Sigmoid colon (tissue), 7 donors: ENCODE measurements around the gene RNF123. TPM values are rescaled to one million over a fixed set of nuclear protein-coding genes. Genes with fewer than 3 reads are reported as not detected.
A peak's percentile ranks its signal among the peaks of the same experiment; 100 is the strongest.

ENCODE experiments used
- DNase-seq: peaks from one replicate; pipeline ENCODE4 v3.0.0-alpha.2; 2019
- H3K27ac ChIP-seq, 4 donors: fragments of 200-600 bp; sonication (generic); one replicate each; pipeline ENCODE4 v1.5.1; 2016 to 2019; ENCODE audit warnings: mild to moderate bottlenecking in 1 of 4
- H3K27me3 ChIP-seq, 3 donors: fragments of 200-600 bp; sonication (generic); one replicate each; pipeline ENCODE4 v1.5.1; 2019; ENCODE audit warnings: mild to moderate bottlenecking in 1 of 3
- H3K36me3 ChIP-seq, 4 donors: fragments of 200-600 bp; sonication (generic); one replicate each; pipeline ENCODE4 v1.5.1; 2016 to 2019
- H3K4me1 ChIP-seq, 4 donors: fragments of 200-600 bp; sonication (generic); one replicate each; pipeline ENCODE4 v1.5.1; 2017 to 2019
- H3K4me3 ChIP-seq, 4 donors: fragments of 200-600 bp; sonication (generic); one replicate each; pipeline ENCODE4 v1.5.1; 2017 to 2019; ENCODE audit warnings: mild to moderate bottlenecking in 2 of 4, moderate library complexity in 1 of 4
- H3K9me3 ChIP-seq, 4 donors: fragments of 200-600 bp in 3 of 4; sonication (generic) in 3 of 4; one replicate each; pipeline versions ENCODE4 v1.5.1 to v1.6.1; 2013 to 2019
- CTCF ChIP-seq, 4 experiments: fragments of 450-650 bp in 3 of 4; fragments of 200-600 bp in 1 of 4; IDR thresholded peaks; one replicate each; pipeline ENCODE4 v1.5.1; 2016 to 2019; ENCODE audit warnings: antibody characterized with exemption in 4 of 4, mild to moderate bottlenecking in 3 of 4, moderate library complexity in 2 of 4
- EP300 ChIP-seq, 4 donors: sonication (generic); formaldehyde crosslinking; IDR thresholded peaks; one replicate each; pipeline ENCODE4 v1.6.1; 2017; ENCODE audit warnings: antibody characterized with exemption in 4 of 4
- POLR2A ChIP-seq, 2 donors: fragments of 450-650 bp; IDR thresholded peaks; one replicate each; pipeline ENCODE4 v1.6.1; 2016; ENCODE audit warnings: antibody characterized with exemption in 2 of 2, mild to moderate bottlenecking in 2 of 2, moderate library complexity in 2 of 2
- POLR2AphosphoS5 ChIP-seq, 4 donors: sonication (generic); formaldehyde crosslinking; IDR thresholded peaks; one replicate each; pipeline ENCODE4 v1.6.1; 2017; ENCODE audit warnings: antibody characterized with exemption in 4 of 4
- WGBS, 2 donors: extraction: QIAGEN DNeasy Blood & Tissue Kit; methylation state at CpG; one replicate each; pipeline ENCODE4 v1.1.7; 2013; 5-methylcytosine and 5-hydroxymethylcytosine counted together
- intact Hi-C: fragments of 100-400 bp; cut with DNase I; formaldehyde crosslinking; loops from one replicate; pipeline ENCODE4 v1.15.1; 2023
- polyA plus RNA-seq, 3 donors: library from polyadenylated mRNA; stranded (reverse); fragments of 200-250 nt; gene quantifications; one replicate each; pipeline ENCODE4 v1.2.3, GENCODE V29; 2013
- total RNA-seq, 4 donors: library from RNA; depleted of rRNA; stranded (reverse); fragments of >200 nt; gene quantifications; one replicate each; pipeline ENCODE4 v1.1.0, GENCODE V29; 2016
- donor health status: healthy with polysubstance abuse.
- donor health status: Bipolar disorder and iron deficiency.
- donor health status: healthy.

Gene RNF123
- total and polyA plus RNA-seq, 7 donors, result 12.5 to 29.4 (median 17.1) TPM

DNA sequence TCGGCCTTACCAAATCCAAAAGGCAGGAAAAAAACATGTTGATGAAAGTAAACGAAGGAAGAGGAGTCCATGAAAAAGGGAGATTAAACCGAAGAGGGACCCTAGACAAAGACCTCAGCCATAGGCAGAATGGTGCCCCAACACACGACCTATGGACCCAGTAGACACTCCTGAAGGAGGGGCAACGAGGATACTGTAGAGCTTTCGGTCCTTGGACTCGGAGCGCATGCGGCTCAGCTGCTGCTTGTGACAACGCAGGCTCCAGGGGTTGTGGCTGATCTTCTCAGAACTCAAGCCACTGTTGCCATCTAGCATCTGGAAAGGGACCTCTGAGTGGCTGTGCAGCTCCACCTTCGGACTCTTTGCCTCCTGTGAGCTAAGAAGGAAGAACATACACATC lies 43.2 kb downstream of the RNF123 start:
- H3K36me3 ChIP-seq, result peaks cover 16 to 84% (median 51%) of the 10 kb centered on the region in 4 donors
- 92 to 95% methylated on average over 11 of the region's 11 CpGs for WGBS, 2 donors
- no peaks in the 10 kb centered on the region for H3K9me3 ChIP-seq
- intact Hi-C loops, result no loop called here
- DNase-seq, result no peak
- no peaks in the 10 kb centered on the region for H3K27me3 ChIP-seq
- no peak overlapping the region for H3K4me3 ChIP-seq
- TF ChIP-seq POLR2AphosphoS5 (IDR thresholded peaks at IDR 0.05), result no peak
- no peaks in the 10 kb centered on the region for H3K4me1 ChIP-seq
- no peak overlapping the region for H3K27ac ChIP-seq

- Histone ChIP-seq H3K36me3 (peaks cover 15 to 84% (median 47%) of the 10 kb centered on the region in 4 donors), H3K27ac (no peak overlapping the region), H3K4me1 (no peaks in the 10 kb centered on the region), H3K27me3 (no peaks in the 10 kb centered on the region), H3K9me3 (no peaks in the 10 kb centered on the region), H3K4me3 (no peak overlapping the region)
- 88 to 100% methylated on average over 1 of the region's 1 CpG for WGBS, 2 donors
- DNase-seq, result no peak
- TF ChIP-seq CTCF (IDR thresholded peaks at IDR 0.05), result no peak
- no peak for TF ChIP-seq POLR2A (IDR thresholded peaks at IDR 0.05)
- no peak for TF ChIP-seq POLR2AphosphoS5 (IDR thresholded peaks at IDR 0.05)
- no peak for TF ChIP-seq EP300 (IDR thresholded peaks at IDR 0.05)
- intact Hi-C loops, result no loop called here
Measured at GRCh38 chr3:49733551-49733950, 44.2 kb downstream of the RNF123 start.

GRCh38 chr3:49734752-49735151 lies 45.4 kb downstream of the RNF123 start:
- intact Hi-C loops, result no loop called here
- H3K4me1 ChIP-seq, result no peaks in the 10 kb centered on the region
- no peaks in the 10 kb centered on the region for H3K27me3 ChIP-seq
- no peak for DNase-seq
- WGBS, 2 donors, result 88 to 94% methylated on average over 6 of the region's 6 CpGs
- H3K27ac ChIP-seq, result no peak overlapping the region
- TF ChIP-seq POLR2AphosphoS5 (IDR thresholded peaks at IDR 0.05) (no peak), CTCF (IDR thresholded peaks at IDR 0.05) (no peak), EP300 (IDR thresholded peaks at IDR 0.05) (no peak), POLR2A (IDR thresholded peaks at IDR 0.05) (no peak)
- H3K36me3 ChIP-seq, result peaks cover 15 to 80% (median 46%) of the 10 kb centered on the region in 4 donors
- no peak overlapping the region for H3K4me3 ChIP-seq
- no peaks in the 10 kb centered on the region for H3K9me3 ChIP-seq

- Histone ChIP-seq H3K36me3 (peaks cover 15 to 53% (median 25%) of the 10 kb centered on the region in 4 donors), H3K27me3 (no peaks in the 10 kb centered on the region), H3K27ac (no peak overlapping the region), H3K4me1 (no peaks in the 10 kb centered on the region), H3K4me3 (no peak overlapping the region), H3K9me3 (no peaks in the 10 kb centered on the region)
- TF ChIP-seq POLR2AphosphoS5 (IDR thresholded peaks at IDR 0.05) (no peak), EP300 (IDR thresholded peaks at IDR 0.05) (no peak)
- DNase-seq, result no peak
- intact Hi-C loops, result no loop called here
- 96% methylated on average over 11 of the region's 11 CpGs for WGBS, 2 donors
Measured at GRCh38 chr3:49738067-49738713, 48.8 kb downstream of the RNF123 start.

DNA sequence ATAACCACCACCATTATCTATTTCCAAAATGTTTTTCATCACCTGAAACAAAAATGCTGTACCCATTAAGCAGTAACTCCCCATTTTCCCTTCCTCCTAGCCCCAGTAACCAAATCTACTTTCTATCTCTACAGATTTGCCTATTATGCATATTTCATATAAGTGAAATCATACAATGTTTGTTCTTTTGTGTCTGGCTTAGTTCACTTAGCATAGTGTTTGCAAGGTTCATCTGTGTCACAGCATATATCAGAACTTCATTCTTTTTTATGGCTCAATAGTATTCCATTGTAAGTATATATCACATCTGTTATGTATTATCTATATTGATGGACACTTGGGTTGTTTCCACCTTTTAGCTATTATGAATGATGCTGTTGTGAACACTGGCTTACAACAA lies 51.1 kb downstream of the RNF123 start:
- no peak overlapping the region for H3K27ac ChIP-seq
- TF ChIP-seq POLR2A (IDR thresholded peaks at IDR 0.05), result no peak
- DNase-seq, result no peak
- H3K4me1 ChIP-seq, result peaks cover 0 to under 1% (median 0%) of the 10 kb centered on the region in 4 donors
- no peaks in the 10 kb centered on the region for H3K9me3 ChIP-seq
- intact Hi-C loops, result no loop called here
- no peak overlapping the region for H3K4me3 ChIP-seq
- peaks cover 12 to 37% (median 15%) of the 10 kb centered on the region in 4 donors for H3K36me3 ChIP-seq
- no peaks in the 10 kb centered on the region for H3K27me3 ChIP-seq

DNA sequence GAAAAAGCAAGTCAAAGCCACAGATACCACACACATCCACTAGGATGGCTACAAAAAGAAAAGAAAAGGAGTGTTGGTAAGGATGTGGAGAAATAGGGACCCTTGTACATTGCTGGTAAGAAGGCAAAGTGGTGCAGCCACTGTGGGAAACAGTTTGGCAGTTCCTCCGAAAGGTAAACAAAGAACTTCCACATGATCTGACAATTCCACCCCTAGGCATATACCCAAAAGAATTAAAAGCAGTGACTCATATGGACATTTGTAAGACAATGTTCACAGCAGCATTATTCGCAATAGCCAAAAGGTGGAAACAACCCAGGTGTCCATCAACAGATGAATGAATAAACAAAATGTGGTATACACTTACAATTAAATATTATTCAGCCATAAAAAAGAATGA lies 56.6 kb downstream of the RNF123 start:
- H3K27me3 ChIP-seq, result no peaks in the 10 kb centered on the region
- H3K27ac ChIP-seq, result peak overlapping the region in 3 of 4 donors; percentile 25 to 57 (median 48)
- DNase-seq, result no peak
- H3K4me1 ChIP-seq, result peaks cover 0 to 30% (median 17%) of the 10 kb centered on the region in 4 donors
- no peak overlapping the region for H3K4me3 ChIP-seq
- WGBS, 2 donors, result 89 to 93% methylated on average over 2 of the region's 2 CpGs
- peaks cover 0 to 21% (median 0%) of the 10 kb centered on the region in 4 donors for H3K36me3 ChIP-seq
- intact Hi-C loops, result no loop called here
- TF ChIP-seq POLR2AphosphoS5 (IDR thresholded peaks at IDR 0.05) (no peak), CTCF (IDR thresholded peaks at IDR 0.05) (peak in 1 of 4 experiments; percentile 16)
- no peaks in the 10 kb centered on the region for H3K9me3 ChIP-seq
